Common myeloid progenitor, CD34-positive (primary cell): Measurements from ENCODE around the gene ATP7A.

Source experiments
- CTCF ChIA-PET: fragments of 350-600 bp; sonication (Branson Sonifier 250); formaldehyde crosslinking; loops from one replicate; lab custom pipeline; 2021; ENCODE audit warnings: antibody characterized with exemption; lab: Charles Lee
- POLR2A ChIA-PET: fragments of 350-600 bp; sonication (Branson Sonifier 250); formaldehyde crosslinking; loops from one replicate; lab custom pipeline; 2021; ENCODE audit warnings: antibody characterized with exemption; lab: Charles Lee
- DNase-seq, 3 donors: peaks; one replicate each; pipeline versions ENCODE4 v3.0.0 to v3.0.0-alpha.2; 2013
- H3K27ac ChIP-seq, 2 experiments: 1 replicate in 1 of 2; 2 replicates in 1 of 2; pipeline ENCODE4 v1.7.0; 2013; ENCODE audit warnings: inconsistent platforms in 2 of 2, low read length in 2 of 2, mild to moderate bottlenecking in 2 of 2, low read depth in 1 of 2, moderate library complexity in 1 of 2; ENCODE audit not compliant: severe bottlenecking in 2 of 2, insufficient read depth in 1 of 2, poor library complexity in 1 of 2
- H3K27me3 ChIP-seq, 5 experiments: replicated peaks in 2 of 5; 1 replicate in 3 of 5; 2 replicates in 2 of 5; pipeline versions ENCODE4 v1.6.1 to v1.7.0; 2013; ENCODE audit warnings: low read length in 4 of 5, mild to moderate bottlenecking in 2 of 5, moderate library complexity in 2 of 5, inconsistent platforms in 1 of 5; ENCODE audit not compliant: insufficient read depth in 5 of 5, control insufficient read depth in 4 of 5
- H3K36me3 ChIP-seq, 4 experiments: 1 replicate in 2 of 4; 2 replicates in 2 of 4; pipeline versions ENCODE4 v1.6.1 to v1.7.0; 2013; ENCODE audit warnings: low read length in 3 of 4, control low read depth in 1 of 4, mild to moderate bottlenecking in 1 of 4; ENCODE audit not compliant: control insufficient read depth in 4 of 4, insufficient read depth in 4 of 4
- H3K4me1 ChIP-seq, 4 experiments: 1 replicate in 3 of 4; 2 replicates in 1 of 4; pipeline versions ENCODE4 v1.6.1 to v1.7.1; 2013; ENCODE audit warnings: low read length in 3 of 4, mild to moderate bottlenecking in 3 of 4, control low read depth in 1 of 4, inconsistent platforms in 1 of 4, moderate library complexity in 1 of 4; ENCODE audit not compliant: control insufficient read depth in 4 of 4, insufficient read depth in 4 of 4; ENCODE audit errors: control extremely low read depth in 1 of 4
- H3K4me3 ChIP-seq, 7 experiments: 1 replicate in 4 of 7; 2 replicates in 3 of 7; pipeline versions ENCODE4 v1.5.1 to v1.7.0; 2013; ENCODE audit warnings: mild to moderate bottlenecking in 7 of 7, low read length in 6 of 7, moderate library complexity in 6 of 7, inconsistent platforms in 2 of 7, low read depth in 2 of 7, control low read depth in 1 of 7; ENCODE audit not compliant: insufficient read depth in 4 of 7, control insufficient read depth in 1 of 7; ENCODE audit errors: extremely low read depth in 1 of 7
- H3K9me3 ChIP-seq, 5 experiments: 1 replicate in 4 of 5; 2 replicates in 1 of 5; pipeline versions ENCODE4 v1.6.1 to v1.7.1; 2013; ENCODE audit warnings: low read length in 4 of 5, mild to moderate bottlenecking in 2 of 5, inconsistent platforms in 1 of 5, low read depth in 1 of 5, moderate library complexity in 1 of 5; ENCODE audit not compliant: control insufficient read depth in 4 of 5, insufficient read depth in 2 of 5; ENCODE audit errors: control extremely low read depth in 1 of 5
- WGBS: methylation state at CpG from one replicate; pipeline ENCODE4 v1.1.5; 2013; ENCODE audit not compliant: insufficient coverage; 5-methylcytosine and 5-hydroxymethylcytosine counted together

Gene ATP7A

GRCh38 chrX:77922787-77923186 is 12.3 kb downstream of the ATP7A start:
- no peak for DNase-seq
- CTCF ChIA-PET: interaction anchor here (1.0 kb wide), 1 partner anchor 9 kb away, joined by 5 read pairs; no protein-coding TSS in a partner anchor
- Histone ChIP-seq H3K9me3 (no peaks in the 10 kb centered on the region), H3K36me3 (no peaks in the 10 kb centered on the region), H3K4me1 (peaks cover 3 to 18% (median 5%) of the 10 kb centered on the region in 4 experiments), H3K27ac (no peak overlapping the region), H3K4me3 (no peak overlapping the region), H3K27me3 (no peaks in the 10 kb centered on the region)
- POLR2A ChIA-PET: interaction anchor here (0.6 kb wide), 1 partner anchor 158 kb away, joined by 7 read pairs; no protein-coding TSS in a partner anchor

GRCh38 chrX:77924320-77924859 is 13.9 kb downstream of the ATP7A start:
- Histone ChIP-seq H3K36me3 (no peaks in the 10 kb centered on the region), H3K27ac (no peak overlapping the region), H3K27me3 (no peaks in the 10 kb centered on the region), H3K4me3 (no peak overlapping the region), H3K9me3 (no peaks in the 10 kb centered on the region), H3K4me1 (peaks cover 0 to 7% (median 3%) of the 10 kb centered on the region in 4 experiments)
- no peak for DNase-seq
- 95% methylated on average over 3 of the region's 8 CpGs for WGBS
- ChIA-PET POLR2A (no interaction called here), CTCF (interaction anchor here (1.8 kb wide), 1 partner anchor 12 kb away, joined by 5 read pairs; no protein-coding TSS in a partner anchor)

GRCh38 chrX:77925764-77926163 is 15.3 kb downstream of the ATP7A start:
- peak overlapping the region in 5 of 7 experiments; percentile 15 to 62 (median 28) for H3K4me3 ChIP-seq
- H3K27ac ChIP-seq: peak overlapping the region in 1 of 2 experiments; percentile 68
- WGBS: no CpG with 5 or more reads among the region's 3 CpGs
- H3K9me3 ChIP-seq: no peaks in the 10 kb centered on the region
- POLR2A ChIA-PET: interaction anchor here (0.6 to 0.7 kb wide), 2 partner anchors 12 to 20 kb away, joined by 3 to 4 read pairs; no protein-coding TSS in a partner anchor
- peak in 1 of 3 donors; percentile 27 for DNase-seq
- no peaks in the 10 kb centered on the region for H3K36me3 ChIP-seq
- no peaks in the 10 kb centered on the region for H3K27me3 ChIP-seq
- CTCF ChIA-PET: interaction anchor here (0.8 to 1.8 kb wide), 2 partner anchors 10 to 31 kb away, joined by 3 to 5 read pairs; no protein-coding TSS in a partner anchor
- peaks cover 0 to 10% (median 3%) of the 10 kb centered on the region in 4 experiments for H3K4me1 ChIP-seq

- Histone ChIP-seq H3K27ac (no peak overlapping the region), H3K27me3 (no peaks in the 10 kb centered on the region), H3K4me3 (no peak overlapping the region), H3K4me1 (peaks cover 0 to 6% (median 3%) of the 10 kb centered on the region in 4 experiments), H3K9me3 (no peaks in the 10 kb centered on the region), H3K36me3 (no peaks in the 10 kb centered on the region)
- no peak for DNase-seq
- ChIA-PET POLR2A (no interaction called here), CTCF (interaction anchor here (0.8 to 1.9 kb wide), 2 partner anchors 11 to 18 kb away, joined by 3 to 4 read pairs; no protein-coding TSS in a partner anchor)
- no CpG with 5 or more reads among the region's 1 CpG for WGBS
Observed at GRCh38 chrX:77930581-77930980, 20.1 kb downstream of the ATP7A start.

- H3K27ac ChIP-seq: no peak overlapping the region
- POLR2A ChIA-PET: no interaction called here
- H3K36me3 ChIP-seq: no peaks in the 10 kb centered on the region
- WGBS: no CpG with 5 or more reads among the region's 1 CpG
- CTCF ChIA-PET: interaction anchor here (0.9 to 1.9 kb wide), 5 partner anchors 10 to 22 kb away, joined by 3 to 5 read pairs (median 3); no protein-coding TSS in a partner anchor
- H3K4me1 ChIP-seq: peaks cover 0 to 4% (median 0%) of the 10 kb centered on the region in 4 experiments
- no peaks in the 10 kb centered on the region for H3K27me3 ChIP-seq
- H3K4me3 ChIP-seq: no peak overlapping the region
- DNase-seq: no peak
- no peaks in the 10 kb centered on the region for H3K9me3 ChIP-seq
Observed at GRCh38 chrX:77935886-77936285, 25.4 kb downstream of the ATP7A start.

- CTCF ChIA-PET: interaction anchor here (1.2 to 1.9 kb wide), 4 partner anchors 10 to 23 kb away, joined by 3 to 5 read pairs (median 4); no protein-coding TSS in a partner anchor
- no peaks in the 10 kb centered on the region for H3K9me3 ChIP-seq
- H3K4me3 ChIP-seq: no peak overlapping the region
- peaks cover 0 to 4% (median 0%) of the 10 kb centered on the region in 4 experiments for H3K4me1 ChIP-seq
- no peak for DNase-seq
- H3K36me3 ChIP-seq: no peaks in the 10 kb centered on the region
- H3K27me3 ChIP-seq: no peaks in the 10 kb centered on the region
- POLR2A ChIA-PET: no interaction called here
- H3K27ac ChIP-seq: no peak overlapping the region
Observed at GRCh38 chrX:77936299-77936698, 25.8 kb downstream of the ATP7A start.

GRCh38 chrX:77937291-77937690 is 26.8 kb downstream of the ATP7A start:
- H3K4me3 ChIP-seq: no peak overlapping the region
- POLR2A ChIA-PET: no interaction called here
- 40% methylated on average over 1 of the region's 3 CpGs for WGBS
- no peaks in the 10 kb centered on the region for H3K36me3 ChIP-seq
- peak overlapping the region in 1 of 2 experiments; percentile 25 for H3K27ac ChIP-seq
- no peaks in the 10 kb centered on the region for H3K9me3 ChIP-seq
- peaks cover 0 to 4% (median 0%) of the 10 kb centered on the region in 4 experiments for H3K4me1 ChIP-seq
- DNase-seq: no peak
- no peaks in the 10 kb centered on the region for H3K27me3 ChIP-seq
- CTCF ChIA-PET: no interaction called here
